ENCODE measurements around the gene CENPN.

The CENPN gene

DNA sequence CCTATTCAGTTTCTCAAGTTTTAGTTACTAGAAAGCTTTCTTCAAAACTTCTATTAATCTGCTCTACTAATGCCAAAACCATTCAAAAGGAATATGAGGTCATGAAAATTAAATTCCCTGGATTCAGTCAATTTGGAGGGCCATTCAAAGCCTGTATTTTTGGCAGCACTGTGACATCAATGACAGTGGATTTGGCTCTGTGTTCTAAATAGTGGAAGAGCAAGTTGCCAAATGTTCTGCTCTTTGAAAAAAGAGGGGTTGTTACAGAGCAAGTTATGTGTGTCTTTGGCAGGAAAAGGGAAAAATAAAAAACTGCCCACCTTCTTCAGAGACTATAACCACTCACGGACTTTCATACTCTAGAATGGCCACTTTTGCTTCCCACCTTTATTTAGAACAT, 73.2 kb downstream of the CENPN start:
- no peak for DNase-seq (ENCODE audit: low spot score)

DNA sequence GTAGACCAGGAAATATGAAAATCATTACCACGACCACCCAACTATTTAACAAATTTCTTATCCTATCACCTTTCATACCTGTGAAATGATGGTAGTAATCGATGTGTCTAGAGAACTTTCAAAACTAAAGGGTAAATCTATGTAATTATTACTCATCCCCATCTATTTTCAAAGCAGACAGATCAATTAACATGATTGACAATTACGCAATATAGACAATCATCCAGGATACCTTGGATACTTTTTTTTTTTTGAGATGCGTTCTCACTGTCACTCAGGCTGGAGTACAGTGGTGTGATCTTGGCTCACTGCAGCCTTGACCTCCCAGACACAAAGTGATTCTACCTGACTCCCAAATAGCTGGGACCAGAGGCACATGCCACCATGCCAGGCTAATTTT, 74.0 kb downstream of the CENPN start:
- no peak for DNase-seq (ENCODE audit: low spot score)
